ENCODE results near the gene MRPL3. TPM values are rescaled to one million over a fixed set of nuclear protein-coding genes. Genes with fewer than 3 reads are reported as not detected.

The MRPL3 gene
- total RNA-seq, 1 experiment from 2014 or later: 126 TPM

GRCh38 chr3:131537531-131537930 is 34.8 kb upstream of the MRPL3 start:
- BruUV-seq (replicated peaks): no TSS peak
- no peaks in the 10 kb centered on the region for H3K4me1 Mint-ChIP-seq (ENCODE audit: low read depth, unreplicated experiment)
- ChIA-PET POLR2A (no interaction called here), CTCF (no interaction called here)
- H3K9me3 ChIP-seq: no peaks in the 10 kb centered on the region
- H3K27ac Mint-ChIP-seq (ENCODE audit: unreplicated experiment): no peak overlapping the region
- no peaks in the 10 kb centered on the region for H3K9me3 Mint-ChIP-seq (ENCODE audit: unreplicated experiment)
- intact Hi-C loops (cut with micrococcal nuclease; ENCODE audit: unreplicated experiment): no loop called here
- H3K4me1 ChIP-seq: no peaks in the 10 kb centered on the region
- H3K36me3 Mint-ChIP-seq (ENCODE audit: insufficient read depth, unreplicated experiment): no peaks in the 10 kb centered on the region
- no peak overlapping the region for H3K4me3 ChIP-seq (ENCODE audit: low read depth, low read length)
- no peaks in the 10 kb centered on the region; the same call in 1 of the 2 replicates for H3K27me3 ChIP-seq (replicated peaks; ENCODE audit: control insufficient read depth, insufficient read depth, low read length)
- H3K27me3 Mint-ChIP-seq (ENCODE audit: insufficient read depth, unreplicated experiment): peaks cover 6% of the 10 kb centered on the region
- TF ChIP-seq CTCF (IDR thresholded peaks at IDR 0.05; ENCODE audit: insufficient read depth in 1 of 2, low read depth in 1 of 2, low read length in 1 of 2, severe bottlenecking in 1 of 2, unreplicated experiment in 1 of 2): no peak
- H3K36me3 ChIP-seq (ENCODE audit: control insufficient read depth, insufficient read depth, low read length): no peaks in the 10 kb centered on the region
- no peak overlapping the region for H3K4me3 Mint-ChIP-seq (ENCODE audit: unreplicated experiment)
- no peak for DNase-seq

DNA sequence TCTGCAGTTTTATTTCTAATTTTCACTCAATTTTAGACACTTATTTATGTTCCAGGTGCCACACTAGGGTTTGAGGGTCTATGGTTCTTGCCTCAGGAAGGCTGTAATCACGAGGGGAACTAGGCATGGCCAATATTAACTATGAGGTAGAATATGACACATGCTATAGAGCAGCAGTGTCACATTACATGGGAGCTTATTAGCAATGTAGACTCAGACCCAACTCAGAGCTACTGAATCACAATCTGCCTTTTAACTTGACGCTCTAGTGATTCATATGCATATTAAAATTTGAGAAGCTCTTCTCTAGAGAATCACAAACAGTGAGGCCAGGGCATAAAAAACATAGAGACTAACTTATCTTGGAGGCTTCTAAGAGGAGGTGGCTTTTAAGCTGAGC is 32.8 kb upstream of the MRPL3 start:
- intact Hi-C loops (cut with micrococcal nuclease; ENCODE audit: unreplicated experiment): no loop called here
- Histone ChIP-seq H3K4me3 (ENCODE audit: low read depth, low read length) (no peak overlapping the region), H3K36me3 (ENCODE audit: control insufficient read depth, insufficient read depth, low read length) (no peaks in the 10 kb centered on the region), H3K27me3 (replicated peaks; ENCODE audit: control insufficient read depth, insufficient read depth, low read length) (no peaks in the 10 kb centered on the region), H3K9me3 (no peaks in the 10 kb centered on the region), H3K4me1 (no peaks in the 10 kb centered on the region)
- Mint-ChIP-seq H3K4me1 (ENCODE audit: low read depth, unreplicated experiment) (no peaks in the 10 kb centered on the region), H3K36me3 (ENCODE audit: insufficient read depth, unreplicated experiment) (no peaks in the 10 kb centered on the region), H3K27ac (ENCODE audit: unreplicated experiment) (no peak overlapping the region), H3K4me3 (ENCODE audit: unreplicated experiment) (no peak overlapping the region), H3K27me3 (ENCODE audit: insufficient read depth, unreplicated experiment) (peaks cover 8% of the 10 kb centered on the region), H3K9me3 (ENCODE audit: unreplicated experiment) (no peaks in the 10 kb centered on the region)
- ChIA-PET CTCF (no interaction called here), POLR2A (no interaction called here)
- TF ChIP-seq CTCF (IDR thresholded peaks at IDR 0.05; ENCODE audit: insufficient read depth in 1 of 2, low read depth in 1 of 2, low read length in 1 of 2, severe bottlenecking in 1 of 2, unreplicated experiment in 1 of 2): no peak
- no peak for DNase-seq
- BruUV-seq (replicated peaks): no TSS peak

- no peak overlapping the region for H3K4me3 ChIP-seq (ENCODE audit: low read depth, low read length)
- POLR2A ChIA-PET: no interaction called here
- H3K9me3 Mint-ChIP-seq (ENCODE audit: unreplicated experiment): no peaks in the 10 kb centered on the region
These were observed 32.4 kb upstream of the MRPL3 start for GRCh38 chr3:131535131-131535530.

More at GRCh38 chr3:131535131-131535530, 32.4 kb upstream of the MRPL3 start:
- no peaks in the 10 kb centered on the region for H3K36me3 Mint-ChIP-seq (ENCODE audit: insufficient read depth, unreplicated experiment)
- no peaks in the 10 kb centered on the region for H3K9me3 ChIP-seq
- intact Hi-C loops (cut with micrococcal nuclease; ENCODE audit: unreplicated experiment): no loop called here
- no peak for DNase-seq
- CTCF ChIA-PET: no interaction called here
- no peaks in the 10 kb centered on the region for H3K4me1 ChIP-seq
- H3K4me1 Mint-ChIP-seq (ENCODE audit: low read depth, unreplicated experiment): no peaks in the 10 kb centered on the region
- H3K36me3 ChIP-seq (ENCODE audit: control insufficient read depth, insufficient read depth, low read length): no peaks in the 10 kb centered on the region
- H3K4me3 Mint-ChIP-seq (ENCODE audit: unreplicated experiment): no peak overlapping the region
- H3K27ac Mint-ChIP-seq (ENCODE audit: unreplicated experiment): no peak overlapping the region
- H3K27me3 ChIP-seq (replicated peaks; ENCODE audit: control insufficient read depth, insufficient read depth, low read length): no peaks in the 10 kb centered on the region
- peaks cover 8% of the 10 kb centered on the region for H3K27me3 Mint-ChIP-seq (ENCODE audit: insufficient read depth, unreplicated experiment)
- no peak for TF ChIP-seq CTCF (IDR thresholded peaks at IDR 0.05; ENCODE audit: insufficient read depth in 1 of 2, low read depth in 1 of 2, low read length in 1 of 2, severe bottlenecking in 1 of 2, unreplicated experiment in 1 of 2)
- no TSS peak for BruUV-seq (replicated peaks)

Data from Caco-2 (cell line).